Right lobe of liver (tissue), 4 donors: ENCODE measurements around the gene PP2D1.

ENCODE experiments used
- CTCF ChIP-seq, 4 donors: fragments of 200-600 bp in 3 of 4; fragments of 450-650 bp in 1 of 4; IDR thresholded peaks; one replicate each; pipeline versions ENCODE4 v1.5.1 to v1.8.0; 2016 to 2022; ENCODE audit warnings: antibody characterized with exemption in 4 of 4, mild to moderate bottlenecking in 2 of 4
- POLR2A ChIP-seq: fragments of 450-650 bp; IDR thresholded peaks from one replicate; pipeline ENCODE4 v1.6.1; 2017; ENCODE audit warnings: antibody characterized with exemption, mild to moderate bottlenecking
- donor health status: DM: no; HTN: no; CAD: no.
- donor health status: DM: no; HTN: no; CAD: no.
- donor health status: DM: no; HTN: yes; CAD: no.

GRCh38 chr3:19970327-19970726 is 41.7 kb downstream of the PP2D1 start:
- no peak for TF ChIP-seq POLR2A
- TF ChIP-seq CTCF (IDR thresholded peaks at IDR 0.05) = no peak
